ENCODE results near the gene LOX. TPM values are rescaled to one million over a fixed set of nuclear protein-coding genes. Genes with fewer than 3 reads are reported as not detected.
"Not testable (repeated sequence)": the region's sequence is repeated elsewhere in the genome, so short reads cannot be mapped to it uniquely, and the experiment has no call there.

The LOX gene
- total RNA-seq, 1 experiment from 2014 or later, result 0.79 TPM

DNA sequence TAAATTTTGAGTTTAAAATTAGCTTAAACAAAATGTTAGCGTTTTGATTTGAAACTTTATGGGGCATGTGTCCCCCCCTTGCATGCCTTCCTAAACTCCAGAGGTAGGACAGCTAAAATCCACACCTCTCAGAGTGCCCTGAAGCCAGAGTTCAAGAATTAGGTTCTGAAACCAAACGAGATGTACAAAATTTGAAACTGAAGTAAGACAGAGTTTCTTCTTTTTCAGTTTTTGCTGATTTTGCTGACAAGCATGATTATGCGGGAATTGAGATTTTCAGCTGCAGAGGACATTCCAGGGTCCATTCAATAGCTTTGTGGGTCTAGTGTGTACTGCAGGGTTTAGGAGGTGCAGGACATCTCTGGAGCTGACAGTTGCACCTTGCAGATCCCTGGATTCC is 17.1 kb upstream of the LOX start:
- no peak overlapping the region for H3K4me3 Mint-ChIP-seq
- Histone ChIP-seq H3K23ac (ENCODE audit: insufficient read length, low read depth, low read length) (no peak overlapping the region), H3K79me1 (ENCODE audit: insufficient read depth, low read depth, low read length, poor library complexity, severe bottlenecking) (no peaks in the 10 kb centered on the region), H3K18ac (ENCODE audit: insufficient read length, low read depth, low read length) (no peak overlapping the region), H2BK15ac (ENCODE audit: low read depth, low read length) (no peak overlapping the region), H3T11ph (ENCODE audit: low read length) (no peak overlapping the region), H3K79me2 (ENCODE audit: insufficient read depth, low read length) (no peaks in the 10 kb centered on the region), H4K5ac (ENCODE audit: insufficient read length, low read depth, low read length) (no peak overlapping the region), H3K9me3 (ENCODE audit: control insufficient read depth, low read depth, low read length) (no peaks in the 10 kb centered on the region), H2AFZ (ENCODE audit: low read length) (no peak overlapping the region), H2BK5ac (ENCODE audit: insufficient read length, low read length) (no peak overlapping the region), H2BK12ac (ENCODE audit: insufficient read length, low read depth, low read length) (no peak overlapping the region), H2BK20ac (ENCODE audit: low read depth, low read length, poor library complexity, severe bottlenecking) (no peak overlapping the region), H3K9ac (ENCODE audit: extremely low read depth, insufficient read length, low read length) (no peak overlapping the region), H2AK5ac (ENCODE audit: insufficient read length, low read length) (no peak overlapping the region), H2BK120ac (ENCODE audit: low read depth, low read length, poor library complexity, severe bottlenecking) (no peak overlapping the region), H3K4me2 (ENCODE audit: insufficient read depth, insufficient read length, low read length) (no peak overlapping the region), H4K91ac (ENCODE audit: insufficient read length, low read depth, low read length) (no peak overlapping the region), H3K27me3 (ENCODE audit: insufficient read depth, low read length) (no peaks in the 10 kb centered on the region), H3K4me1 (ENCODE audit: insufficient read depth, low read length) (no peaks in the 10 kb centered on the region), H3K27ac (ENCODE audit: insufficient read length, low read depth, low read length) (no peak overlapping the region), H3K4ac (ENCODE audit: low read depth, low read length) (no peak overlapping the region), H3K14ac (ENCODE audit: insufficient read depth, low read length) (no peak overlapping the region), H3K56ac (ENCODE audit: insufficient read length, low read depth, low read length) (no peak overlapping the region), H3K23me2 (ENCODE audit: insufficient read length, low read depth, low read length, poor library complexity, severe bottlenecking) (no peaks in the 10 kb centered on the region), H4K20me1 (ENCODE audit: control insufficient read depth, insufficient read depth, insufficient read length) (no peaks in the 10 kb centered on the region), H4K8ac (replicated peaks; ENCODE audit: insufficient read length, low read depth, low read length) (no peak overlapping the region)
- no peaks in the 10 kb centered on the region for H3K36me3 Mint-ChIP-seq (ENCODE audit: insufficient read depth in 1 of 3, low read depth in 3 of 3)
- no peaks in the 10 kb centered on the region for H3K27me3 Mint-ChIP-seq (ENCODE audit: low read depth)
- no peak for DNase-seq
- H3K4me1 Mint-ChIP-seq, result peaks cover 12 to 14% of the 10 kb centered on the region in 2 experiments
- TF ChIP-seq, protein P1, sequence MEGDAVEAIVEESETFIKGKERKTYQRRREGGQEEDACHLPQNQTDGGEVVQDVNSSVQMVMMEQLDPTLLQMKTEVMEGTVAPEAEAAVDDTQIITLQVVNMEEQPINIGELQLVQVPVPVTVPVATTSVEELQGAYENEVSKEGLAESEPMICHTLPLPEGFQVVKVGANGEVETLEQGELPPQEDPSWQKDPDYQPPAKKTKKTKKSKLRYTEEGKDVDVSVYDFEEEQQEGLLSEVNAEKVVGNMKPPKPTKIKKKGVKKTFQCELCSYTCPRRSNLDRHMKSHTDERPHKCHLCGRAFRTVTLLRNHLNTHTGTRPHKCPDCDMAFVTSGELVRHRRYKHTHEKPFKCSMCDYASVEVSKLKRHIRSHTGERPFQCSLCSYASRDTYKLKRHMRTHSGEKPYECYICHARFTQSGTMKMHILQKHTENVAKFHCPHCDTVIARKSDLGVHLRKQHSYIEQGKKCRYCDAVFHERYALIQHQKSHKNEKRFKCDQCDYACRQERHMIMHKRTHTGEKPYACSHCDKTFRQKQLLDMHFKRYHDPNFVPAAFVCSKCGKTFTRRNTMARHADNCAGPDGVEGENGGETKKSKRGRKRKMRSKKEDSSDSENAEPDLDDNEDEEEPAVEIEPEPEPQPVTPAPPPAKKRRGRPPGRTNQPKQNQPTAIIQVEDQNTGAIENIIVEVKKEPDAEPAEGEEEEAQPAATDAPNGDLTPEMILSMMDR (conservative IDR thresholded peaks at IDR 0.05), result no peak
- no peaks in the 10 kb centered on the region for H3K9me3 Mint-ChIP-seq
- H3K27ac Mint-ChIP-seq, result no peak overlapping the region
- no CpG with 5 or more reads among the region's 3 CpGs for WGBS (ENCODE audit: extremely low coverage, insufficient read length, low lambda C conversion rate)

DNA sequence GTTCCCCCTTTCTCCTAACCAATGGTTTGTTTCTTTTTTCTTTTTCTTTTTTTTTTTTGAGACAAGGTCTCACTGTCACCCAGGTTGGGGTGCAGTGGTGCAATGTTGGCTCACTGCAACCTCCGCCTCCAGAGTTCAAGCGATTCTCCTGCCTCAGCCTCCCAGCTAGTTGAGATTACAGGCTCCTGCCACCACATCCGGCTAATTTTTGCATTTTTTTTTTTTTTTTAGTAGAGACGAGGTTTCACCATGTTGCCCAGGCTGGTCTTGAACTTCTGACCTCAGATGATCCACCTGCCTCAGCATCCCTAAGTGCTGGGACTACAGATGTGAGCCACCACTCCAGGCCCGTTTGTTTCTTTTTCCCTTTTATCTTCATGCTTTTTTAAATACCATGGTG is 16.2 kb upstream of the LOX start:
- H3K23ac ChIP-seq (ENCODE audit: insufficient read length, low read depth, low read length); H2AK5ac ChIP-seq (ENCODE audit: insufficient read length, low read length); H4K5ac ChIP-seq (ENCODE audit: insufficient read length, low read depth, low read length); H2BK5ac ChIP-seq (ENCODE audit: insufficient read length, low read length); H4K8ac ChIP-seq (replicated peaks; ENCODE audit: insufficient read length, low read depth, low read length); H3K4me2 ChIP-seq (ENCODE audit: insufficient read depth, insufficient read length, low read length); H2AFZ ChIP-seq (ENCODE audit: low read length); H3K27ac ChIP-seq (ENCODE audit: insufficient read length, low read depth, low read length); H3K4ac ChIP-seq (ENCODE audit: low read depth, low read length); H2BK15ac ChIP-seq (ENCODE audit: low read depth, low read length); H3K9me3 Mint-ChIP-seq; H3K4me3 Mint-ChIP-seq; H3K27me3 Mint-ChIP-seq (ENCODE audit: low read depth); H3K79me2 ChIP-seq (ENCODE audit: insufficient read depth, low read length); H3K36me3 Mint-ChIP-seq (ENCODE audit: insufficient read depth in 1 of 3, low read depth in 3 of 3); H3K18ac ChIP-seq (ENCODE audit: insufficient read length, low read depth, low read length); H4K20me1 ChIP-seq (ENCODE audit: control insufficient read depth, insufficient read depth, insufficient read length); H3K27me3 ChIP-seq (ENCODE audit: insufficient read depth, low read length); H3K14ac ChIP-seq (ENCODE audit: insufficient read depth, low read length); H3T11ph ChIP-seq (ENCODE audit: low read length); H4K91ac ChIP-seq (ENCODE audit: insufficient read length, low read depth, low read length); H3K23me2 ChIP-seq (ENCODE audit: insufficient read length, low read depth, low read length, poor library complexity, severe bottlenecking); H3K56ac ChIP-seq (ENCODE audit: insufficient read length, low read depth, low read length); H3K4me1 ChIP-seq (ENCODE audit: insufficient read depth, low read length); H2BK20ac ChIP-seq (ENCODE audit: low read depth, low read length, poor library complexity, severe bottlenecking); H3K79me1 ChIP-seq (ENCODE audit: insufficient read depth, low read depth, low read length, poor library complexity, severe bottlenecking); H3K9ac ChIP-seq (ENCODE audit: extremely low read depth, insufficient read length, low read length); H2BK12ac ChIP-seq (ENCODE audit: insufficient read length, low read depth, low read length); H3K9me3 ChIP-seq (ENCODE audit: control insufficient read depth, low read depth, low read length); DNase-seq; H2BK120ac ChIP-seq (ENCODE audit: low read depth, low read length, poor library complexity, severe bottlenecking): not testable (repeated sequence)
- Mint-ChIP-seq H3K4me1 (peaks cover 8 to 10% of the 10 kb centered on the region in 2 experiments), H3K27ac (peak overlapping the region in 1 of 3 experiments; percentile 40; a peak in 2 of 7 replicates)
- no CpG with 5 or more reads among the region's 5 CpGs for WGBS (ENCODE audit: extremely low coverage, insufficient read length, low lambda C conversion rate)
